CD8-positive, alpha-beta memory T cell (primary cell): ENCODE data around the gene ANKRD33B. TPM values are rescaled to one million over a fixed set of nuclear protein-coding genes. Genes with fewer than 3 reads are reported as not detected.

ENCODE experiments used
- CTCF ChIA-PET: fragments of 350-600 bp; sonication (Branson Sonifier 250); formaldehyde crosslinking; loops from one replicate; lab custom pipeline; 2021; ENCODE audit warnings: antibody characterized with exemption; lab: Charles Lee
- POLR2A ChIA-PET: fragments of 350-600 bp; sonication (Branson Sonifier 250); formaldehyde crosslinking; loops from one replicate; lab custom pipeline; 2021; ENCODE audit warnings: antibody characterized with exemption; lab: Charles Lee
- DNase-seq, 5 donors: peaks; one replicate each; pipeline versions ENCODE4 v3.0.0 to v3.0.0-alpha.2; 2020 to 2022; ENCODE audit warnings: mixed read lengths in 1 of 5
- H3K27ac ChIP-seq: one replicate; pipeline ENCODE4 v1.7.0; 2013; ENCODE audit warnings: low read depth, mild to moderate bottlenecking, low read length, moderate library complexity
- H3K27me3 ChIP-seq: 2 replicates; pipeline ENCODE4 v1.7.0; 2013; ENCODE audit warnings: low read length, mild to moderate bottlenecking; ENCODE audit not compliant: insufficient read depth, poor library complexity, severe bottlenecking
- H3K36me3 ChIP-seq: 2 replicates; pipeline ENCODE4 v1.7.0; 2013; ENCODE audit warnings: mild to moderate bottlenecking, low read length, moderate library complexity; ENCODE audit not compliant: insufficient read depth
- H3K4me1 ChIP-seq: 2 replicates; pipeline ENCODE4 v1.7.0; 2013; ENCODE audit warnings: mild to moderate bottlenecking, low read length, moderate library complexity; ENCODE audit not compliant: insufficient read depth
- H3K4me3 ChIP-seq: 2 replicates; pipeline ENCODE4 v1.7.0; 2013; ENCODE audit warnings: mild to moderate bottlenecking, low read length
- H3K9me3 ChIP-seq: 2 replicates; pipeline ENCODE4 v1.7.0; 2013; ENCODE audit warnings: mild to moderate bottlenecking, low read length
- H3K27ac Mint-ChIP-seq, 8 donors: one replicate each; pipeline ENCODE4 v1.8.0; 2020 to 2021; ENCODE audit warnings: mixed read lengths in 8 of 8, mild to moderate bottlenecking in 6 of 8, inconsistent platforms in 3 of 8, moderate library complexity in 3 of 8
- H3K27me3 Mint-ChIP-seq, 2 donors: one replicate each; pipeline ENCODE4 v1.8.0; 2020 to 2021; ENCODE audit warnings: mixed read lengths in 2 of 2, mild to moderate bottlenecking in 1 of 2, moderate library complexity in 1 of 2
- H3K36me3 Mint-ChIP-seq, 3 donors: one replicate each; pipeline ENCODE4 v1.8.0; 2020 to 2021; ENCODE audit warnings: mixed read lengths in 3 of 3, inconsistent platforms in 1 of 3, mild to moderate bottlenecking in 1 of 3
- H3K4me1 Mint-ChIP-seq, 3 donors: one replicate each; pipeline ENCODE4 v1.8.0; 2020 to 2021; ENCODE audit warnings: mixed read lengths in 3 of 3, inconsistent platforms in 1 of 3, mild to moderate bottlenecking in 1 of 3
- H3K4me3 Mint-ChIP-seq, 7 donors: one replicate each; pipeline ENCODE4 v1.8.0; 2020 to 2021; ENCODE audit warnings: mixed read lengths in 7 of 7, mild to moderate bottlenecking in 6 of 7, moderate library complexity in 4 of 7, inconsistent platforms in 2 of 7
- H3K9me3 Mint-ChIP-seq, 5 donors: one replicate each; pipeline ENCODE4 v1.8.0; 2020 to 2022; ENCODE audit warnings: mixed read lengths in 5 of 5, mild to moderate bottlenecking in 3 of 5, moderate library complexity in 2 of 5, inconsistent platforms in 1 of 5
- polyA plus RNA-seq: library from polyadenylated mRNA; unstranded; fragments of 300-500 nt; fragmentation: Illumina TruSeq; gene quantifications from one replicate; pipeline ENCODE4 v1.2.3, GENCODE V29; 2021
- total RNA-seq, 2 experiments: library from RNA; stranded (reverse); gene quantifications; one replicate each; pipeline ENCODE4 v1.2.3, GENCODE V29; 2021

ANKRD33B gene
- total and polyA plus RNA-seq, 3 experiments from 2014 or later, result 0.06 to 32.7 (median 29.6) TPM

- Mint-ChIP-seq H3K9me3 (no peaks in the 10 kb centered on the region), H3K27me3 (no peaks in the 10 kb centered on the region), H3K4me3 (no peak overlapping the region), H3K4me1 (no peaks in the 10 kb centered on the region), H3K27ac (no peak overlapping the region), H3K36me3 (no peaks in the 10 kb centered on the region)
- Histone ChIP-seq H3K36me3 (no peaks in the 10 kb centered on the region), H3K9me3 (no peaks in the 10 kb centered on the region), H3K27me3 (no peaks in the 10 kb centered on the region), H3K27ac (no peak overlapping the region), H3K4me3 (no peak overlapping the region), H3K4me1 (no peaks in the 10 kb centered on the region)
- ChIA-PET CTCF (no interaction called here), POLR2A (no interaction called here)
- DNase-seq, result no peak
Measured at GRCh38 chr5:10653043-10653442, 89.2 kb downstream of the ANKRD33B start.

- Mint-ChIP-seq H3K36me3 (no peaks in the 10 kb centered on the region), H3K9me3 (no peaks in the 10 kb centered on the region), H3K4me1 (no peaks in the 10 kb centered on the region), H3K4me3 (no peak overlapping the region), H3K27me3 (no peaks in the 10 kb centered on the region), H3K27ac (no peak overlapping the region)
- Histone ChIP-seq H3K9me3 (no peaks in the 10 kb centered on the region), H3K27ac (no peak overlapping the region), H3K36me3 (no peaks in the 10 kb centered on the region), H3K4me1 (no peaks in the 10 kb centered on the region), H3K4me3 (no peak overlapping the region), H3K27me3 (no peaks in the 10 kb centered on the region)
- ChIA-PET POLR2A (no interaction called here), CTCF (no interaction called here)
- DNase-seq, result no peak
Measured at GRCh38 chr5:10653751-10654400, 90.0 kb downstream of the ANKRD33B start.

- no peaks in the 10 kb centered on the region for H3K4me1 ChIP-seq
- H3K4me3 ChIP-seq, result no peak overlapping the region
- no peaks in the 10 kb centered on the region for H3K27me3 ChIP-seq
- CTCF ChIA-PET, result no interaction called here
- Mint-ChIP-seq H3K4me3 (no peak overlapping the region), H3K27ac (peak overlapping the region in 1 of 8 donors; percentile 90), H3K27me3 (no peaks in the 10 kb centered on the region), H3K36me3 (no peaks in the 10 kb centered on the region), H3K4me1 (no peaks in the 10 kb centered on the region), H3K9me3 (no peaks in the 10 kb centered on the region)
- no peak overlapping the region for H3K27ac ChIP-seq
- no peak for DNase-seq
- POLR2A ChIA-PET, result no interaction called here
- H3K36me3 ChIP-seq, result no peaks in the 10 kb centered on the region
- H3K9me3 ChIP-seq, result no peaks in the 10 kb centered on the region
Measured at GRCh38 chr5:10654566-10654965, 90.7 kb downstream of the ANKRD33B start.

GRCh38 chr5:10655161-10655971 is 91.5 kb downstream of the ANKRD33B start:
- Mint-ChIP-seq H3K4me3 (no peak overlapping the region), H3K27ac (no peak overlapping the region), H3K27me3 (no peaks in the 10 kb centered on the region), H3K4me1 (no peaks in the 10 kb centered on the region), H3K36me3 (no peaks in the 10 kb centered on the region), H3K9me3 (no peaks in the 10 kb centered on the region)
- H3K27ac ChIP-seq, result no peak overlapping the region
- DNase-seq, result no peak
- H3K4me3 ChIP-seq, result no peak overlapping the region
- CTCF ChIA-PET, result no interaction called here
- no peaks in the 10 kb centered on the region for H3K4me1 ChIP-seq
- H3K9me3 ChIP-seq, result no peaks in the 10 kb centered on the region
- POLR2A ChIA-PET, result no interaction called here
- H3K27me3 ChIP-seq, result no peaks in the 10 kb centered on the region
- no peaks in the 10 kb centered on the region for H3K36me3 ChIP-seq

GRCh38 chr5:10655972-10656830 is 92.3 kb downstream of the ANKRD33B start:
- CTCF ChIA-PET, result no interaction called here
- no peak overlapping the region for H3K27ac Mint-ChIP-seq
- no peaks in the 10 kb centered on the region for H3K4me1 ChIP-seq
- no peak for DNase-seq
- H3K36me3 Mint-ChIP-seq, result no peaks in the 10 kb centered on the region
- H3K4me1 Mint-ChIP-seq, result no peaks in the 10 kb centered on the region
- no peaks in the 10 kb centered on the region for H3K9me3 Mint-ChIP-seq
- POLR2A ChIA-PET, result no interaction called here
- no peak overlapping the region for H3K27ac ChIP-seq
- H3K4me3 Mint-ChIP-seq, result no peak overlapping the region
- no peaks in the 10 kb centered on the region for H3K27me3 ChIP-seq
- no peaks in the 10 kb centered on the region for H3K27me3 Mint-ChIP-seq
- H3K4me3 ChIP-seq, result no peak overlapping the region
- H3K36me3 ChIP-seq, result no peaks in the 10 kb centered on the region
- H3K9me3 ChIP-seq, result no peaks in the 10 kb centered on the region

GRCh38 chr5:10658265-10658664 is 94.4 kb downstream of the ANKRD33B start:
- POLR2A ChIA-PET, result no interaction called here
- CTCF ChIA-PET, result no interaction called here

GRCh38 chr5:10660135-10660534 is 96.3 kb downstream of the ANKRD33B start:
- no peaks in the 10 kb centered on the region for H3K4me1 ChIP-seq
- H3K36me3 ChIP-seq, result no peaks in the 10 kb centered on the region
- POLR2A ChIA-PET, result no interaction called here
- Mint-ChIP-seq H3K36me3 (no peaks in the 10 kb centered on the region), H3K9me3 (no peaks in the 10 kb centered on the region), H3K27me3 (peaks cover 0 to 4% of the 10 kb centered on the region in 2 donors), H3K4me3 (no peak overlapping the region), H3K4me1 (no peaks in the 10 kb centered on the region), H3K27ac (no peak overlapping the region)
- CTCF ChIA-PET, result no interaction called here
- H3K4me3 ChIP-seq, result no peak overlapping the region
- H3K27ac ChIP-seq, result no peak overlapping the region
- no peak for DNase-seq
- no peaks in the 10 kb centered on the region for H3K27me3 ChIP-seq
- H3K9me3 ChIP-seq, result no peaks in the 10 kb centered on the region

More at GRCh38 chr5:10658265-10658664, 94.4 kb downstream of the ANKRD33B start:
- Histone ChIP-seq H3K27ac (no peak overlapping the region), H3K4me1 (no peaks in the 10 kb centered on the region), H3K36me3 (no peaks in the 10 kb centered on the region), H3K4me3 (no peak overlapping the region), H3K27me3 (no peaks in the 10 kb centered on the region), H3K9me3 (no peaks in the 10 kb centered on the region)
- no peaks in the 10 kb centered on the region for H3K4me1 Mint-ChIP-seq
- H3K27ac Mint-ChIP-seq, result no peak overlapping the region
- no peaks in the 10 kb centered on the region for H3K27me3 Mint-ChIP-seq
- H3K4me3 Mint-ChIP-seq, result no peak overlapping the region
- no peaks in the 10 kb centered on the region for H3K9me3 Mint-ChIP-seq
- no peaks in the 10 kb centered on the region for H3K36me3 Mint-ChIP-seq
- no peak for DNase-seq
